ENCODE results near the gene PGBD5. TPM values are rescaled to one million over a fixed set of nuclear protein-coding genes. Genes with fewer than 3 reads are reported as not detected.

PGBD5 gene
- polyA plus RNA-seq, 1 of the 3 experiments (the other 2 are of a cell fraction), result 0.15 TPM

DNA sequence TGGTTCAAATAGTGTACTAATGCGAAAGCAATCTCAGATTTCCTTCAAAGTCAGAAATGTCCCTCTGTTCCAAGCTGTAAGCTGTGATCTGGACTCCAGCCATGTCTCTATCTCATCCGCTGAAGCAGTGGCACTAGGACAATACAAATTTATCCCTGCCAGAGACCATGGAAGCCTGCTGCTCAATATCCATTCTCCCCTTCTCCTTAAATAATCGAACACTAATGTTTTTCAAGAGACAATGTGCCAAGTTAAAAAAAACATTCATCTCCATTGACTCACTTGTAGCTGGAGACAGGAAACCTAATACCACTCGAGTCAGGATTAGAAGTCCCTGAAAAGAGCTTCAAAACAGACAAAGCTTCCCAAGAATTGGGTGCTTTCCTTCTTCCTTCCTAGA lies 38.5 kb upstream of the PGBD5 start:
- H3K79me2 ChIP-seq (ENCODE audit: insufficient read depth), result no peaks in the 10 kb centered on the region
- no peaks in the 10 kb centered on the region for H3K27me3 ChIP-seq (ENCODE audit: insufficient read depth)
- TF ChIP-seq, protein P1, sequence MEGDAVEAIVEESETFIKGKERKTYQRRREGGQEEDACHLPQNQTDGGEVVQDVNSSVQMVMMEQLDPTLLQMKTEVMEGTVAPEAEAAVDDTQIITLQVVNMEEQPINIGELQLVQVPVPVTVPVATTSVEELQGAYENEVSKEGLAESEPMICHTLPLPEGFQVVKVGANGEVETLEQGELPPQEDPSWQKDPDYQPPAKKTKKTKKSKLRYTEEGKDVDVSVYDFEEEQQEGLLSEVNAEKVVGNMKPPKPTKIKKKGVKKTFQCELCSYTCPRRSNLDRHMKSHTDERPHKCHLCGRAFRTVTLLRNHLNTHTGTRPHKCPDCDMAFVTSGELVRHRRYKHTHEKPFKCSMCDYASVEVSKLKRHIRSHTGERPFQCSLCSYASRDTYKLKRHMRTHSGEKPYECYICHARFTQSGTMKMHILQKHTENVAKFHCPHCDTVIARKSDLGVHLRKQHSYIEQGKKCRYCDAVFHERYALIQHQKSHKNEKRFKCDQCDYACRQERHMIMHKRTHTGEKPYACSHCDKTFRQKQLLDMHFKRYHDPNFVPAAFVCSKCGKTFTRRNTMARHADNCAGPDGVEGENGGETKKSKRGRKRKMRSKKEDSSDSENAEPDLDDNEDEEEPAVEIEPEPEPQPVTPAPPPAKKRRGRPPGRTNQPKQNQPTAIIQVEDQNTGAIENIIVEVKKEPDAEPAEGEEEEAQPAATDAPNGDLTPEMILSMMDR (IDR thresholded peaks at IDR 0.05), result no peak
- no peaks in the 10 kb centered on the region for H3F3A ChIP-seq (replicated peaks; ENCODE audit: insufficient read depth)
- H3K4me3 ChIP-seq (ENCODE audit: low read depth in 2 of 2, low read length in 1 of 2), result no peak overlapping the region
- no peak overlapping the region for H3K4me2 ChIP-seq
- H3K27ac ChIP-seq (ENCODE audit: low read depth in 2 of 2, low read length in 1 of 2), result no peak overlapping the region
- H3K9ac ChIP-seq, result no peak overlapping the region
- no peak for DNase-seq
- no peaks in the 10 kb centered on the region for H3K9me2 ChIP-seq
- 30% methylated on average over 4 of the region's 4 CpGs for whole genome bisulfite sequencing (ENCODE audit: low lambda C conversion rate)
- H3K9me3 ChIP-seq, result no peaks in the 10 kb centered on the region
- H3K4me1 ChIP-seq (ENCODE audit: control insufficient read depth in 1 of 2, insufficient read depth in 2 of 2, low read depth in 1 of 2, low read length in 1 of 2), result no peaks in the 10 kb centered on the region
- POLR2A ChIA-PET, result no interaction called here
- no peaks in the 10 kb centered on the region for H3K36me3 ChIP-seq (replicated peaks in 1 of 2; ENCODE audit: control insufficient read depth in 1 of 2, insufficient read depth in 2 of 2, low read length in 1 of 2)
- H4K20me1 ChIP-seq (ENCODE audit: insufficient read depth), result no peaks in the 10 kb centered on the region
- H2AFZ ChIP-seq (ENCODE audit: low read depth), result no peak overlapping the region
- CTCF ChIA-PET, result no interaction called here

DNA sequence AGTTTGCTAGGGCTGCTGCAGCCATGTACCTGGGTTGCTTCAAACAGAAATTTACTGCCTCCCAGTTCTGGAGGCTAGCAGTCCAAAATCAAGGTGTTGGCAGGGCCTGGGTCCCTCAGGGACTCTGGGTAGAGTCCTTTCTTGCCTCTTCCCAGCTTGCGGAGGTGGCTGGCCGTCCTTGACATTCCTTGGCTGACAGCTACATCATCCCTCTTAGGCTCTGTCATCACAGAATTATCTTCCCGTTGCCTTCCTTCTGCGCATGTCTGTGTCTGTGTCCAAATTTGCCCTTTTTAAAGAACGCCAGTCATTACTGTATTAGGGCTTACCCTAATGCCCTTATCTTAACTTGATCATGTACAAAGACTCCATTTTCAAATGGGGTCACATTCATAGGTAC lies 37.6 kb upstream of the PGBD5 start:
- no peaks in the 10 kb centered on the region for H3K27me3 ChIP-seq (ENCODE audit: insufficient read depth)
- no peaks in the 10 kb centered on the region for H4K20me1 ChIP-seq (ENCODE audit: insufficient read depth)
- H3K9ac ChIP-seq, result no peak overlapping the region
- no peaks in the 10 kb centered on the region for H3F3A ChIP-seq (replicated peaks; ENCODE audit: insufficient read depth)
- 32% methylated on average over 5 of the region's 5 CpGs for WGBS (ENCODE audit: low lambda C conversion rate)
- no peaks in the 10 kb centered on the region for H3K4me1 ChIP-seq (ENCODE audit: control insufficient read depth in 1 of 2, insufficient read depth in 2 of 2, low read depth in 1 of 2, low read length in 1 of 2)
- H3K4me2 ChIP-seq, result no peak overlapping the region
- H3K4me3 ChIP-seq (ENCODE audit: low read depth in 2 of 2, low read length in 1 of 2), result no peak overlapping the region
- H3K9me2 ChIP-seq, result no peaks in the 10 kb centered on the region
- H3K27ac ChIP-seq (ENCODE audit: low read depth in 2 of 2, low read length in 1 of 2), result no peak overlapping the region
- no peak overlapping the region for H2AFZ ChIP-seq (ENCODE audit: low read depth)
- no peaks in the 10 kb centered on the region for H3K36me3 ChIP-seq (replicated peaks in 1 of 2; ENCODE audit: control insufficient read depth in 1 of 2, insufficient read depth in 2 of 2, low read length in 1 of 2)
- DNase-seq, result no peak
- no peaks in the 10 kb centered on the region for H3K79me2 ChIP-seq (ENCODE audit: insufficient read depth)
- no peaks in the 10 kb centered on the region for H3K9me3 ChIP-seq
- TF ChIP-seq POLR2AphosphoS5 (IDR thresholded peaks at IDR 0.05; ENCODE audit: low read depth, low read length), result no peak
- TF ChIP-seq, protein P1 (IDR thresholded peaks at IDR 0.05), result no peak
- no peak for TF ChIP-seq MXI1 (IDR thresholded peaks at IDR 0.05; ENCODE audit: low read depth, low read length)
- TF ChIP-seq RFX5 (IDR thresholded peaks at IDR 0.05; ENCODE audit: low read length), result no peak
- TF ChIP-seq, protein P2, sequence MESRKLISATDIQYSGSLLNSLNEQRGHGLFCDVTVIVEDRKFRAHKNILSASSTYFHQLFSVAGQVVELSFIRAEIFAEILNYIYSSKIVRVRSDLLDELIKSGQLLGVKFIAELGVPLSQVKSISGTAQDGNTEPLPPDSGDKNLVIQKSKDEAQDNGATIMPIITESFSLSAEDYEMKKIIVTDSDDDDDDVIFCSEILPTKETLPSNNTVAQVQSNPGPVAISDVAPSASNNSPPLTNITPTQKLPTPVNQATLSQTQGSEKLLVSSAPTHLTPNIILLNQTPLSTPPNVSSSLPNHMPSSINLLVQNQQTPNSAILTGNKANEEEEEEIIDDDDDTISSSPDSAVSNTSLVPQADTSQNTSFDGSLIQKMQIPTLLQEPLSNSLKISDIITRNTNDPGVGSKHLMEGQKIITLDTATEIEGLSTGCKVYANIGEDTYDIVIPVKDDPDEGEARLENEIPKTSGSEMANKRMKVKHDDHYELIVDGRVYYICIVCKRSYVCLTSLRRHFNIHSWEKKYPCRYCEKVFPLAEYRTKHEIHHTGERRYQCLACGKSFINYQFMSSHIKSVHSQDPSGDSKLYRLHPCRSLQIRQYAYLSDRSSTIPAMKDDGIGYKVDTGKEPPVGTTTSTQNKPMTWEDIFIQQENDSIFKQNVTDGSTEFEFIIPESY (IDR thresholded peaks at IDR 0.05; ENCODE audit: borderline replicate concordance, low read depth), result no peak
- TF ChIP-seq JUND (IDR thresholded peaks at IDR 0.05), result no peak
- ChIA-PET CTCF (no interaction called here), POLR2A (no interaction called here)

Measured in SK-N-SH (cell line).